Measurements from ENCODE around the gene TMCC3. TPM values are rescaled to one million over a fixed set of nuclear protein-coding genes. Genes with fewer than 3 reads are reported as not detected.

Gene TMCC3
- total RNA-seq, 1 donor from 2014 or later: 11.0 TPM

DNA sequence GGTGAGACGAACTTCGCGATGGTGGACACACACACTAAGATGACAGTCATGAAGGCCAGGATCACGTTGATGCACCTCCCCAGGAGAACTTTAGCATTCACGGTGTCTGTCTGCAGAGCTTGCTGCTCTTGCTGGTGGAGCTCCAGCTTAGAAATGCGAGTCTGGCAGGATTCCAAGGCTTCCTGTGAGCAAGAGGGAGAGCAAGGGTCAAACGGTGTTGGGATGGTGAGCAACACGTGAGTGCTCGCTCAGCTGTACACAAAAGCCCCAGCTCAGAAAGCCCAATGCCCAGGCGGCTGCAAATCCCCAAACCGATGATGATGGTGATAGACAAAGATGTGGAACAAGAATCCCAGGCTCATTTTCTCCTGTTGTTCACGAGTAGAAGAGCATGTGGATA lies 78.8 kb downstream of the TMCC3 start:
- Histone ChIP-seq H3K9me3 (no peaks in the 10 kb centered on the region), H3K27ac (no peak overlapping the region), H3K27me3 (no peaks in the 10 kb centered on the region), H3K4me3 (no peak overlapping the region), H3K4me1 (no peaks in the 10 kb centered on the region), H3K36me3 (peaks cover 0 to 17% of the 10 kb centered on the region in 2 donors)
- TF ChIP-seq, protein P1, sequence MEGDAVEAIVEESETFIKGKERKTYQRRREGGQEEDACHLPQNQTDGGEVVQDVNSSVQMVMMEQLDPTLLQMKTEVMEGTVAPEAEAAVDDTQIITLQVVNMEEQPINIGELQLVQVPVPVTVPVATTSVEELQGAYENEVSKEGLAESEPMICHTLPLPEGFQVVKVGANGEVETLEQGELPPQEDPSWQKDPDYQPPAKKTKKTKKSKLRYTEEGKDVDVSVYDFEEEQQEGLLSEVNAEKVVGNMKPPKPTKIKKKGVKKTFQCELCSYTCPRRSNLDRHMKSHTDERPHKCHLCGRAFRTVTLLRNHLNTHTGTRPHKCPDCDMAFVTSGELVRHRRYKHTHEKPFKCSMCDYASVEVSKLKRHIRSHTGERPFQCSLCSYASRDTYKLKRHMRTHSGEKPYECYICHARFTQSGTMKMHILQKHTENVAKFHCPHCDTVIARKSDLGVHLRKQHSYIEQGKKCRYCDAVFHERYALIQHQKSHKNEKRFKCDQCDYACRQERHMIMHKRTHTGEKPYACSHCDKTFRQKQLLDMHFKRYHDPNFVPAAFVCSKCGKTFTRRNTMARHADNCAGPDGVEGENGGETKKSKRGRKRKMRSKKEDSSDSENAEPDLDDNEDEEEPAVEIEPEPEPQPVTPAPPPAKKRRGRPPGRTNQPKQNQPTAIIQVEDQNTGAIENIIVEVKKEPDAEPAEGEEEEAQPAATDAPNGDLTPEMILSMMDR (IDR thresholded peaks at IDR 0.05): no peak
- DNase-seq (ENCODE audit: low spot score in 2 of 2): no peak
- intact Hi-C loops (cut with DNase I): no loop called here

DNA sequence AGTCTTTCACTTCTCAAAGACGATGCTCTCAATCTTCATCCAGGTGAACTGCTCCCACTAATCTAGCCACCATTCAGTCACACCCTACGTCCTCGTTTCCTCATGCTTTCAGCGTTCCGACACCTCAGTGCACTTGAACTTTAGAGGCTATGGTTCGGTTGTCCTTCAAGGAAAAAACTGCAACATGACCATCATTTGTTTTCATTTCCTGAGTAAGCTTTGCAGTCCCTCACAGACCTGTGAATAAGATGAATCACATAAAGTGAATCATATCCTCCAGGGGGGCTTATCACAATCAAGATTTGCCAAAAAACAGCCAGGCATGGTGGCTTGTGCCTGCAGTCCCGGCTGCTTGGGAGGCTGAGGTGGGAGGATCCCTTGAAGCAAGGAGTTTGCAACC lies 80.2 kb downstream of the TMCC3 start:
- intact Hi-C loops (cut with DNase I): no loop called here
- peaks cover 0 to 17% of the 10 kb centered on the region in 2 donors for H3K36me3 ChIP-seq
- no peak overlapping the region for H3K27ac ChIP-seq
- TF ChIP-seq, protein P1 (IDR thresholded peaks at IDR 0.05): no peak
- H3K4me1 ChIP-seq: no peaks in the 10 kb centered on the region
- no peaks in the 10 kb centered on the region for H3K9me3 ChIP-seq
- DNase-seq (ENCODE audit: low spot score in 2 of 2): no peak
- no peak overlapping the region for H3K4me3 ChIP-seq
- H3K27me3 ChIP-seq: no peaks in the 10 kb centered on the region

GRCh38 chr12:94567761-94568160 lies 82.6 kb downstream of the TMCC3 start:
- H3K9me3 ChIP-seq: no peaks in the 10 kb centered on the region
- DNase-seq (ENCODE audit: low spot score in 2 of 2): no peak
- peaks cover 0 to 17% of the 10 kb centered on the region in 2 donors for H3K36me3 ChIP-seq
- no peaks in the 10 kb centered on the region for H3K4me1 ChIP-seq
- no peak overlapping the region for H3K27ac ChIP-seq
- TF ChIP-seq, protein P1 (IDR thresholded peaks at IDR 0.05): no peak
- intact Hi-C loops (cut with DNase I): no loop called here
- H3K4me3 ChIP-seq: no peak overlapping the region
- no peaks in the 10 kb centered on the region for H3K27me3 ChIP-seq

GRCh38 chr12:94566345-94566744 lies 84.0 kb downstream of the TMCC3 start:
- H3K27me3 ChIP-seq: no peaks in the 10 kb centered on the region
- TF ChIP-seq, protein P1 (IDR thresholded peaks at IDR 0.05): no peak
- no peak overlapping the region for H3K27ac ChIP-seq
- intact Hi-C loops (cut with DNase I): no loop called here
- DNase-seq (ENCODE audit: low spot score in 2 of 2): no peak
- no peaks in the 10 kb centered on the region for H3K4me1 ChIP-seq
- no peak overlapping the region for H3K4me3 ChIP-seq
- peaks cover 0 to 17% of the 10 kb centered on the region in 2 donors for H3K36me3 ChIP-seq
- no peaks in the 10 kb centered on the region for H3K9me3 ChIP-seq

- no peak for DNase-seq (ENCODE audit: low spot score in 2 of 2)
- no peak overlapping the region for H3K4me3 ChIP-seq
- TF ChIP-seq, protein P1 (IDR thresholded peaks at IDR 0.05): no peak
- intact Hi-C loops (cut with DNase I): no loop called here
- no peaks in the 10 kb centered on the region for H3K27me3 ChIP-seq
- H3K4me1 ChIP-seq: no peaks in the 10 kb centered on the region
- H3K36me3 ChIP-seq: peaks cover 0 to 12% of the 10 kb centered on the region in 2 donors
- no peak overlapping the region for H3K27ac ChIP-seq
- H3K9me3 ChIP-seq: no peaks in the 10 kb centered on the region
These were observed 84.7 kb downstream of the TMCC3 start for GRCh38 chr12:94565683-94566082.

- Histone ChIP-seq H3K9me3 (no peaks in the 10 kb centered on the region), H3K4me1 (no peaks in the 10 kb centered on the region), H3K27ac (no peak overlapping the region), H3K36me3 (no peaks in the 10 kb centered on the region), H3K4me3 (no peak overlapping the region), H3K27me3 (no peaks in the 10 kb centered on the region)
- no peak for DNase-seq (ENCODE audit: low spot score in 2 of 2)
- TF ChIP-seq, protein P1 (IDR thresholded peaks at IDR 0.05): no peak
- intact Hi-C loops (cut with DNase I): no loop called here
These were observed 87.1 kb downstream of the TMCC3 start for GRCh38 chr12:94563286-94563685.

All from ascending aorta (tissue), 2 donors.